Fibroblast of lung (primary cell): ENCODE data around the gene SUMO2. TPM values are rescaled to one million over a fixed set of nuclear protein-coding genes. Genes with fewer than 3 reads are reported as not detected.

Source experiments
- DNase-seq, 2 donors: peaks; one replicate each; pipeline versions ENCODE4 v3.0.0 to v3.0.0-alpha.2; 2010; ENCODE audit warnings: low read depth in 2 of 2
- H2AFZ ChIP-seq: 2 replicates; pipeline ENCODE4 v1.5.1; 2012; ENCODE audit warnings: low read length, control low read depth, inconsistent platforms
- H3K27ac ChIP-seq: 2 replicates; pipeline ENCODE4 v1.5.1; 2011; ENCODE audit warnings: low read length, control low read depth; ENCODE audit not compliant: insufficient read depth
- H3K27me3 ChIP-seq: 2 replicates; pipeline ENCODE4 v1.5.1; 2011; ENCODE audit warnings: mild to moderate bottlenecking, low read length; ENCODE audit not compliant: control insufficient read depth, insufficient read depth
- H3K36me3 ChIP-seq: 2 replicates; pipeline ENCODE4 v1.5.1; 2011; ENCODE audit warnings: low read length; ENCODE audit not compliant: control insufficient read depth, insufficient read depth
- H3K4me1 ChIP-seq: 2 replicates; pipeline ENCODE4 v1.5.1; 2011; ENCODE audit warnings: low read length; ENCODE audit not compliant: control insufficient read depth, insufficient read depth; ENCODE audit errors: extremely low read depth
- H3K4me2 ChIP-seq: 2 replicates; pipeline ENCODE4 v1.5.1; 2011; ENCODE audit warnings: low read length, control low read depth; ENCODE audit not compliant: insufficient read depth; ENCODE audit errors: extremely low read depth
- H3K4me3 ChIP-seq, 4 experiments: fragments of 200-600 bp in 1 of 4; sonication (generic) in 1 of 4; replicated peaks in 1 of 4; 2 replicates each; pipeline ENCODE4 v1.5.1; 2011 to 2016; ENCODE audit warnings: low read length in 4 of 4, low read depth in 3 of 4, mild to moderate bottlenecking in 3 of 4, control low read depth in 2 of 4, inconsistent platforms in 1 of 4, mixed read lengths in 1 of 4; ENCODE audit not compliant: insufficient read depth in 1 of 4; ENCODE audit errors: control extremely low read depth in 1 of 4
- H3K79me2 ChIP-seq: 2 replicates; pipeline ENCODE4 v1.5.1; 2012; ENCODE audit warnings: mild to moderate bottlenecking, low read length, inconsistent platforms; ENCODE audit not compliant: control insufficient read depth, insufficient read depth
- H3K9ac ChIP-seq: 2 replicates; pipeline ENCODE4 v1.5.1; 2011; ENCODE audit warnings: mild to moderate bottlenecking, low read length, control low read depth; ENCODE audit not compliant: insufficient read depth
- H3K9me3 ChIP-seq: 2 replicates; pipeline ENCODE4 v1.5.1; 2012; ENCODE audit warnings: low read depth, low read length; ENCODE audit not compliant: control insufficient read depth, insufficient read depth
- H4K20me1 ChIP-seq: 2 replicates; pipeline ENCODE4 v1.5.1; 2011; ENCODE audit warnings: low read length; ENCODE audit not compliant: control insufficient read depth, insufficient read depth; ENCODE audit errors: extremely low read depth
- CTCF ChIP-seq, 2 donors: IDR thresholded peaks in 1 of 2; conservative IDR thresholded peaks in 1 of 2; 1 replicate in 1 of 2; 2 replicates in 1 of 2; pipeline ENCODE4 v1.5.1; 2011 to 2012; ENCODE audit warnings: low read length in 2 of 2, control low read depth in 1 of 2, inconsistent platforms in 1 of 2, low read depth in 1 of 2, mild to moderate bottlenecking in 1 of 2
- EZH2 ChIP-seq: IDR thresholded peaks from 2 replicates; pipeline ENCODE4 v1.5.1; 2012; ENCODE audit warnings: low read length, control low read depth, mild to moderate bottlenecking; ENCODE audit errors: missing control alignments
- polyA plus RNA-seq, 2 donors: library from polyadenylated mRNA; depleted of rRNA in 1 of 2; stranded (reverse) in 1 of 2; unstranded in 1 of 2; fragments of >200 nt; gene quantifications; 2 replicates each; pipeline ENCODE4 v1.2.1, GENCODE V29; 2011 to 2012; ENCODE audit warnings: missing spikeins in 1 of 2
- total RNA-seq: library from RNA; depleted of rRNA; stranded (reverse); fragments of >200 nt; gene quantifications from 2 replicates; pipeline ENCODE4 v1.2.1, GENCODE V29; 2014

Gene SUMO2
- total and polyA plus RNA-seq, 2 donors (not counting 1 experiment from before 2014, with no cell fraction given) = 122 to 191 TPM

GRCh38 chr17:75125984-75126383 lies 56.8 kb downstream of the SUMO2 start:
- TF ChIP-seq EZH2 (no peak), CTCF (conservative IDR thresholded peaks at IDR 0.05 in 1 of 2, IDR thresholded peaks at IDR 0.05 in 1 of 2; ENCODE audit: low read depth in 1 of 2, low read length in 2 of 2) (no peak)
- Histone ChIP-seq H3K27me3 (no peaks in the 10 kb centered on the region), H3K4me1 (no peaks in the 10 kb centered on the region), H3K9ac (no peak overlapping the region), H3K27ac (no peak overlapping the region), H3K79me2 (no peaks in the 10 kb centered on the region), H2AFZ (no peak overlapping the region), H3K9me3 (no peaks in the 10 kb centered on the region), H4K20me1 (no peaks in the 10 kb centered on the region), H3K4me2 (no peak overlapping the region), H3K36me3 (peaks cover 12% of the 10 kb centered on the region), H3K4me3 (no peak overlapping the region)
- DNase-seq = no peak

DNA sequence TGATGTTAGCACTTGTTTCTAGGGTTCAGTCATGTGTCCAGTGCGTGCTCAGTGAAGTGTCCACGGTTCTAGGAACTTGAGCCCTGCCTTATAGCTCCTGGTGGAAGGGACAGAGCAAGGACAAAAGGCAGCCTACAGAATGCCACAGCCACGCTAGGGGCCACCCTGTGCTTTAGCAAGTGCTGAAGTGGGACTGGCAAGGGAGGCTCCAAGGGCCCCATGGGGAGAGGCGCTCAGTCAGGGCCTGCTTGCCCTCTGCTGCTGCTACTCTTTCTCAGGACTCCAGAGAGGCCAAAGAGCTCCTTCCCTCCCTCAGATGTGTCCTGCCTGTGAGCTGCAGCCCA lies 58.0 kb downstream of the SUMO2 start:
- no peak overlapping the region for H3K27ac ChIP-seq
- H3K9me3 ChIP-seq = no peaks in the 10 kb centered on the region
- no peak overlapping the region for H3K4me2 ChIP-seq
- TF ChIP-seq CTCF (conservative IDR thresholded peaks at IDR 0.05 in 1 of 2, IDR thresholded peaks at IDR 0.05 in 1 of 2; ENCODE audit: low read depth in 1 of 2, low read length in 2 of 2) (no peak), EZH2 (no peak)
- H3K4me1 ChIP-seq = no peaks in the 10 kb centered on the region
- no peak overlapping the region for H2AFZ ChIP-seq
- H3K36me3 ChIP-seq = peaks cover 10% of the 10 kb centered on the region
- no peak overlapping the region for H3K4me3 ChIP-seq
- H3K79me2 ChIP-seq = no peaks in the 10 kb centered on the region
- no peak for DNase-seq
- H4K20me1 ChIP-seq = no peaks in the 10 kb centered on the region
- H3K27me3 ChIP-seq = no peaks in the 10 kb centered on the region
- no peak overlapping the region for H3K9ac ChIP-seq

GRCh38 chr17:75124041-75124818 lies 58.5 kb downstream of the SUMO2 start:
- no peak overlapping the region for H3K4me2 ChIP-seq
- no peaks in the 10 kb centered on the region for H3K4me1 ChIP-seq
- H4K20me1 ChIP-seq = no peaks in the 10 kb centered on the region
- H3K9ac ChIP-seq = no peak overlapping the region
- H3K27ac ChIP-seq = no peak overlapping the region
- peak; percentile 65 to 86 for DNase-seq
- no peaks in the 10 kb centered on the region for H3K9me3 ChIP-seq
- no peak overlapping the region for H3K4me3 ChIP-seq
- no peaks in the 10 kb centered on the region for H3K27me3 ChIP-seq
- H3K79me2 ChIP-seq = no peaks in the 10 kb centered on the region
- TF ChIP-seq EZH2 = no peak
- no peak for TF ChIP-seq CTCF (conservative IDR thresholded peaks at IDR 0.05 in 1 of 2, IDR thresholded peaks at IDR 0.05 in 1 of 2; ENCODE audit: low read depth in 1 of 2, low read length in 2 of 2)
- no peak overlapping the region for H2AFZ ChIP-seq
- H3K36me3 ChIP-seq = peaks cover 4% of the 10 kb centered on the region
